Liver (tissue), 2 donors: ENCODE measurements around the gene CAPRIN1.

Experiments
- CTCF ChIP-seq: fragments of 150-350 bp; IDR thresholded peaks from 2 replicates; pipeline ENCODE4 v1.5.1; 2017; ENCODE audit warnings: improper control_type of control experiment, low read depth, low read length; ENCODE audit not compliant: missing input control
- YY1 ChIP-seq: IDR thresholded peaks from 2 replicates; pipeline ENCODE4 v1.6.1; 2016; ENCODE audit warnings: antibody characterized with exemption, mild to moderate bottlenecking
- donor health status: healthy.

- TF ChIP-seq CTCF, result no peak
- TF ChIP-seq YY1, result no peak
Measured at GRCh38 chr11:34104680-34105078, 53.1 kb downstream of the CAPRIN1 start.
